SH-SY5Y (cell line): ENCODE measurements around the gene ACER3.

Experiments used
- GATA2 ChIP-seq: IDR thresholded peaks from 2 replicates; pipeline ENCODE4 v1.6.1; 2011; ENCODE audit warnings: mild to moderate bottlenecking, low read depth, low read length
- GATA3 ChIP-seq: IDR thresholded peaks from 2 replicates; pipeline ENCODE4 v1.6.1; 2011; ENCODE audit warnings: low read depth, mild to moderate bottlenecking, low read length, moderate library complexity

GRCh38 chr11:76916712-76917111 is 56.0 kb downstream of the ACER3 start:
- TF ChIP-seq GATA2: no peak
- TF ChIP-seq GATA3: no peak
